Measurements from ENCODE around the gene TEK. TPM values are rescaled to one million over a fixed set of nuclear protein-coding genes. Genes with fewer than 3 reads are reported as not detected.

The TEK gene
- total and polyA plus RNA-seq, 4 donors = 5.9 to 76.1 (median 24.9) TPM

DNA sequence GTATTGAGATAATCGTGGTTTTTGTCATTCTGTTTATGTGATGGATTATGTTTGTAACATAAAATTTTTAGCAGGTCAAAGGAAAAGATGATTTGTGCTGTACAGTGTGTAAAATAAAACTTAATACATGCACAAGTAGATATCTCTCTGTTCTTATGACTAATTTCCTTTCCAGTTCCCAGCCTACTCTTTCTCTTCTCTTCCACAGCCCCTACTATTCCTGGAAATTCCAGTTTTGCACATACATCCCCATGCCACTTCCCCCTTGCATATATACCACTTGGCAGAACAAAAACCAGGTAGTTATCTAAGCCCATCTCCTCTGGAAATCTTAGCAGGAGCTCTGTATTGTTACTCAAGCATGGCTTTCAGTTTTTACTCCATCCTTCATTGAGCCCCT, 20.2 kb downstream of the TEK start:
- H3K4me3 ChIP-seq = no peak overlapping the region
- DNase-seq (no peak), ATAC-seq (ENCODE audit: insufficient read depth, low FRiP score) (no peak)
- H3K27ac ChIP-seq (ENCODE audit: low read depth in 1 of 2, low read length in 1 of 2) = no peak overlapping the region
- H3K27me3 ChIP-seq (ENCODE audit: control insufficient read depth in 3 of 3, insufficient read depth in 3 of 3, low read length in 2 of 3) = no peaks in the 10 kb centered on the region
- H3K4me1 ChIP-seq (ENCODE audit: control insufficient read depth in 5 of 5, insufficient read depth in 5 of 5, low read length in 5 of 5) = peaks cover 2 to 31% (median 5%) of the 10 kb centered on the region in 5 donors
- TF ChIP-seq, protein P1, sequence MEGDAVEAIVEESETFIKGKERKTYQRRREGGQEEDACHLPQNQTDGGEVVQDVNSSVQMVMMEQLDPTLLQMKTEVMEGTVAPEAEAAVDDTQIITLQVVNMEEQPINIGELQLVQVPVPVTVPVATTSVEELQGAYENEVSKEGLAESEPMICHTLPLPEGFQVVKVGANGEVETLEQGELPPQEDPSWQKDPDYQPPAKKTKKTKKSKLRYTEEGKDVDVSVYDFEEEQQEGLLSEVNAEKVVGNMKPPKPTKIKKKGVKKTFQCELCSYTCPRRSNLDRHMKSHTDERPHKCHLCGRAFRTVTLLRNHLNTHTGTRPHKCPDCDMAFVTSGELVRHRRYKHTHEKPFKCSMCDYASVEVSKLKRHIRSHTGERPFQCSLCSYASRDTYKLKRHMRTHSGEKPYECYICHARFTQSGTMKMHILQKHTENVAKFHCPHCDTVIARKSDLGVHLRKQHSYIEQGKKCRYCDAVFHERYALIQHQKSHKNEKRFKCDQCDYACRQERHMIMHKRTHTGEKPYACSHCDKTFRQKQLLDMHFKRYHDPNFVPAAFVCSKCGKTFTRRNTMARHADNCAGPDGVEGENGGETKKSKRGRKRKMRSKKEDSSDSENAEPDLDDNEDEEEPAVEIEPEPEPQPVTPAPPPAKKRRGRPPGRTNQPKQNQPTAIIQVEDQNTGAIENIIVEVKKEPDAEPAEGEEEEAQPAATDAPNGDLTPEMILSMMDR (IDR thresholded peaks at IDR 0.05; ENCODE audit: control extremely low read depth, extremely low read depth) = no peak
- WGBS, 2 donors = 61 to 74% methylated on average over 1 of the region's 1 CpG
- H3K9me3 ChIP-seq (ENCODE audit: control insufficient read depth in 4 of 4, insufficient read depth in 3 of 4, low read length in 3 of 4) = no peaks in the 10 kb centered on the region
- no peak overlapping the region for H3K9ac ChIP-seq (ENCODE audit: insufficient read depth in 1 of 2, low read length in 2 of 2)
- H3K36me3 ChIP-seq (ENCODE audit: control insufficient read depth in 4 of 4, insufficient read depth in 4 of 4, low read length in 4 of 4) = no peaks in the 10 kb centered on the region

DNA sequence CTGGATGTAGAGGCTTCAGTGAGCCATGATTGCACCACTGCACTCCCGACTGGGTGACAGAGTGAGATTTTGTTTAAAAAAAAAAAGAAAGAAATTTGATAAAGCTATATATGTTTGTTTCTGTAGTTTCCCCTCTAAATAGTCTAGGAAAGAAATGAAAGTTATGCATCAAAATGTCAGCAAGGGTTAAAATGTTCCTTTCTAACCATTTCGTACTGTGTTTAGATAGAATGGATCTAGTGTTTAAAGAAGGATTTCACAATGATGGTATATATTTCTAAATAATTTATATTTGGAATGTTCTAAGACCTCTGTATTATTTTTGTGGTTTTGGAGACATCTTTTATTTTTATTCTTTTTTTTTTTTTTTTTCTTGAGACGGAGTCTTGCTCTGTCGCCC, 22.7 kb downstream of the TEK start:
- Histone ChIP-seq H3K4me1 (ENCODE audit: control insufficient read depth in 5 of 5, insufficient read depth in 5 of 5, low read length in 5 of 5) (peaks cover 0 to 8% (median 2%) of the 10 kb centered on the region in 5 donors), H3K36me3 (ENCODE audit: control insufficient read depth in 4 of 4, insufficient read depth in 4 of 4, low read length in 4 of 4) (no peaks in the 10 kb centered on the region), H3K9me3 (ENCODE audit: control insufficient read depth in 4 of 4, insufficient read depth in 3 of 4, low read length in 3 of 4) (no peaks in the 10 kb centered on the region), H3K27ac (ENCODE audit: low read depth in 1 of 2, low read length in 1 of 2) (no peak overlapping the region), H3K4me3 (no peak overlapping the region), H3K27me3 (ENCODE audit: control insufficient read depth in 3 of 3, insufficient read depth in 3 of 3, low read length in 2 of 3) (no peaks in the 10 kb centered on the region), H3K9ac (ENCODE audit: insufficient read depth in 1 of 2, low read length in 2 of 2) (no peak overlapping the region)
- DNase-seq = no peak
- TF ChIP-seq, protein P1 (IDR thresholded peaks at IDR 0.05; ENCODE audit: control extremely low read depth, extremely low read depth) = no peak
- WGBS, 2 donors = 79 to 88% methylated on average over 4 of the region's 4 CpGs
- no peak for ATAC-seq (ENCODE audit: insufficient read depth, low FRiP score)

DNA sequence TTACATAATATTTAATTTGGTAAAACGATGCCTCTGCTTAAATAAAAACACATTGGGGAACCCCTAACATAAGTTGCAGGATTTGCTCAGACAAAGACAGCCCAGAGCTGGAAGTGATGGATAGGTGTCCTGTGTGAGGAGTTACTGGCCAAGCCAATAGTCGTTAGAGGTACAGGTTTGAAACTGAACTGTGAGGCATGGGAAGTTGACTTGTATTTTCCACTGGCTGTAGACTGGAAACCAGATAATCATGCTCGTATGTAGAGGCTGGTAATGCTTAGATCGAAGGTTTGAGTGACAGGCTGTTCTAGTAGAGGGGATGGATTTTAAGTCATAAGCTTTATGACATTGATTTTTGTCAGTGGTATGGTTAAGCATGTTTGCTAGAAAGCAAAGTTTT, 24.8 kb downstream of the TEK start:
- Histone ChIP-seq H3K9ac (ENCODE audit: insufficient read depth in 1 of 2, low read length in 2 of 2) (no peak overlapping the region), H3K4me3 (no peak overlapping the region), H3K9me3 (ENCODE audit: control insufficient read depth in 4 of 4, insufficient read depth in 3 of 4, low read length in 3 of 4) (no peaks in the 10 kb centered on the region), H3K27ac (ENCODE audit: low read depth in 1 of 2, low read length in 1 of 2) (no peak overlapping the region), H3K36me3 (ENCODE audit: control insufficient read depth in 4 of 4, insufficient read depth in 4 of 4, low read length in 4 of 4) (no peaks in the 10 kb centered on the region), H3K27me3 (ENCODE audit: control insufficient read depth in 3 of 3, insufficient read depth in 3 of 3, low read length in 2 of 3) (no peaks in the 10 kb centered on the region), H3K4me1 (ENCODE audit: control insufficient read depth in 5 of 5, insufficient read depth in 5 of 5, low read length in 5 of 5) (peaks cover 0 to 8% (median 2%) of the 10 kb centered on the region in 5 donors)
- 72 to 85% methylated on average over 4 of the region's 4 CpGs for whole genome bisulfite sequencing, 2 donors
- DNase-seq = no peak
- no peak for ATAC-seq (ENCODE audit: insufficient read depth, low FRiP score)
- TF ChIP-seq, protein P1 (IDR thresholded peaks at IDR 0.05; ENCODE audit: control extremely low read depth, extremely low read depth) = no peak

DNA sequence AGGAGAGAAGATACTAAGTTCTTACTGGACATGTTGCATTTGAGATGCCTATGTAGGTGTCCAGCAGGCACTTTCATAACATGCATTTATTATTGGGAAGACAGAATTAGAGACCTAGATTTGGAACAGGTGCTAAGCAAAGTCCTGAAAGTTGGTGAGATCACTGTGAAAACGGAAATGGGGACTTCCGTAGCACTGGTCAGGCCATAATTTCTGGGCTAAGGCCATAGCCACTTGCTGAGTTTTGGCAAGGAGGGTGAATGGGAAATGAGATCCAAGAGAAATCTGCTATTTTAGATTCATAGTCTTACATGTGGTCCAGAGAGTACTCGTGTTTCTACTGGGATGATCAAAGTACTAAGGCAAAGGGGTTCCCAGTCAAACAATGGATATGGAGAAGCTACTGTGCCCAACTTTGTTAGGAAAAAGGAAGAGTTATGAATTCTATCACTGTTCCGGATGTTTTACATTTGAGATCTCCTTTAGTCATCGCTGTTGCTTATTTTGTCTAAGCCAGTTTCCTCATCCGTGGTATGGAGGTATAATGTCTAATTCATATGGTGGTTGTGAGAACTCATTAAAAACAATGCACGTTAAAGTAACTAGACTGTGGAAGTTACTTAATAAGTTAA, 33.4 kb downstream of the TEK start:
- peak overlapping the region in 1 of 2 donors; percentile 14 for H3K27ac ChIP-seq (ENCODE audit: low read depth in 1 of 2, low read length in 1 of 2)
- H3K9ac ChIP-seq (ENCODE audit: insufficient read depth in 1 of 2, low read length in 2 of 2) = no peak overlapping the region
- no peak for ATAC-seq (ENCODE audit: insufficient read depth, low FRiP score)
- no peak for DNase-seq
- no peak overlapping the region for H3K4me3 ChIP-seq
- H3K27me3 ChIP-seq (ENCODE audit: control insufficient read depth in 3 of 3, insufficient read depth in 3 of 3, low read length in 2 of 3) = no peaks in the 10 kb centered on the region
- no peaks in the 10 kb centered on the region for H3K9me3 ChIP-seq (ENCODE audit: control insufficient read depth in 4 of 4, insufficient read depth in 3 of 4, low read length in 3 of 4)
- WGBS, 2 donors = 69 to 86% methylated on average over 7 of the region's 7 CpGs
- TF ChIP-seq, protein P1 (IDR thresholded peaks at IDR 0.05; ENCODE audit: control extremely low read depth, extremely low read depth) = no peak
- peaks cover 0 to 6% (median 0%) of the 10 kb centered on the region in 5 donors for H3K4me1 ChIP-seq (ENCODE audit: control insufficient read depth in 5 of 5, insufficient read depth in 5 of 5, low read length in 5 of 5)
- H3K36me3 ChIP-seq (ENCODE audit: control insufficient read depth in 4 of 4, insufficient read depth in 4 of 4, low read length in 4 of 4) = no peaks in the 10 kb centered on the region
